Dermis microvascular lymphatic vessel endothelial cell (primary cell): ENCODE measurements around the gene FRMD8. TPM values are rescaled to one million over a fixed set of nuclear protein-coding genes. Genes with fewer than 3 reads are reported as not detected.
A peak's percentile ranks its signal among the peaks of the same experiment; 100 is the strongest.
"Not testable (repeated sequence)": the region's sequence is repeated elsewhere in the genome, so short reads cannot be mapped to it uniquely, and the experiment has no call there.

Experiments
- DNase-seq, 2 donors: peaks; one replicate each; pipeline versions ENCODE4 v3.0.0 to v3.0.0-alpha.2; 2010; ENCODE audit warnings: low read depth in 2 of 2
- total RNA-seq: library from RNA; depleted of rRNA; stranded (reverse); fragments of >200 nt; gene quantifications from 2 replicates; pipeline ENCODE4 v1.2.1, GENCODE V29; 2014

Gene FRMD8
- total RNA-seq, 1 donor from 2014 or later, result 85.1 TPM

GRCh38 chr11:65452259-65452658 lies 65.8 kb downstream of the FRMD8 start:
- not testable (repeated sequence) for DNase-seq

DNA sequence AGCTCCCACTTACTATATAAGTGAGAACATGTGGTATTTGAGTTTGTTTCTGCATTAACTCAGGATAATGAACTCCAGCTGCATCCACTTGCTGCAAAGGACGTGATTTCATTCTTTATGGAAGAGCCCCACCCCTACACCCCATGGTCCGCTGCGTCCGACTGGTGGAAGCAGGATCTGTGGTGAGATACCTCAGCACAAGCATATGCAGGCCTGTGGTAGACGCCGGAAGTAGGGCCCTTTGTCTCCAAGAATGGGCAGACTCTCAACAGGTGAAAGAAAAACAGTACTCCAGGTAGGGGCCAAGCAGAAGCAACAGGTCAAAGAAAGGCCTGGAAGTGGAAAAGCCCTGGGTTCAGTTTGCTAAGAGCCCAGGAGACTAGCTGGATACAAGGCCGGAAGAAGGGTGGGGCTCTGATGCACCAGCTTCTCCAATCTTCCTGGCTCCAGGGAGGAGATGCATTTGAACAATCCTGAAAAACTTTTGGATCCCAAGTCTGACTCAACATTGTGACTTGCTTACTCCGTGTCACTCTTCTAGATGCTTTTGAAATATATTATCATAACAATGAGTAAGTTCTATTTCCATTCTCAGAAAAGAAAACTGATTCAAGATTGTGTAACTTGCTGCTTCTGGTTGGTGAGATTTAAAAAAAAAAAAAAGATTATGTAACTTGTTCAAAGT lies 66.5 kb downstream of the FRMD8 start:
- peak in 1 of 2 donors; percentile 40 for DNase-seq

DNA sequence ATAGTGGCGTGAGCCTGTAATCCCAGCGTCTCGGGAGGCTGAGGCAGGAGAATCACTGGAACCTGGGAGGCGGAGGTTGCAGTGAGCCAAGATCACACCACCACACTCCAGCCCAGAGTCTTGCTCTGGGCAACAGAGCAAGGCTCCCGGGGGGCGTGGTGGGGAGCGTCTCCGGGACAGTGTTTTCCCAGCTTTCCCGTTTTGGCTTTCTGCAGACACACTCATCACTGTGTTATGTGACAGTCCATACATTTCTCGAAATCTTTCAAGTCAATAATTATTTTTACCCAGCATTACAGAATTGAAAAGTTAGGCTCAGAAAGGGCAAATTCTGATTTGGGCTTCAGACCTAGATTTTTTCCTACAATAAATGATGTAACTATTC lies 67.9 kb downstream of the FRMD8 start:
- DNase-seq, result no peak

GRCh38 chr11:65454696-65455456 lies 68.4 kb downstream of the FRMD8 start:
- peak in 1 of 2 donors; percentile 89 for DNase-seq

- DNase-seq, result no peak
Measured at GRCh38 chr11:65456418-65456817, 70.0 kb downstream of the FRMD8 start.

DNA sequence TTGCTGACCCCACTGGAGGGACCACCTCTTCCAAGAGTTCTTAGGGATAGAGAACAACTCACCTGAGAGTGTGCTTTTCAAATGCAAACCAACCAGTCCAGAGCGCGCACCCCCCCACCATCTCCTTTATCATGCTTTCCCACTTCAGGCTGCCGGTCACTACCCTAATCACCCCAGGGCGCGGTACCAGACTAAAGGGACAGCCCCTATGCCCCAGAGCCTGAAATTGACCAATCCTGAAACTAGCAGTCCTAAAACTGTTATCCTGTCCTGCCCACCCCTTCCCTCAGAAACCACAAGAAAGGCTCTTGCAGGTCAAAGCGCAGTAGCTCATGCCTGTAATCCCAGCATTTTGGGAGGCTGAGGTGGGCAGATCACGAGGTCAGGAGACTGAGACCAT lies 73.1 kb downstream of the FRMD8 start:
- DNase-seq, result no peak

Other genes with a start within 250 kb of the FRMD8 start
- gene SPDYC, start 216.4 kb upstream of the FRMD8 start, total RNA-seq, result not detected in 2 replicates
- gene CAPN1, start 204.7 kb upstream of the FRMD8 start, total RNA-seq, result 81.3 and 88.1 TPM in 2 replicates
- 4.7 and 5.7 TPM in 2 replicates for gene POLA2, start 124.7 kb upstream of the FRMD8 start, total RNA-seq
- gene CDC42EP2, start 71.8 kb upstream of the FRMD8 start, total RNA-seq, result 6.4 and 7.8 TPM in 2 replicates
- gene DPF2, start 52.8 kb upstream of the FRMD8 start, total RNA-seq, result 18.5 and 32.1 TPM in 2 replicates
- under 0.01 and 0.26 TPM in 2 replicates for gene TIGD3, start 31.9 kb upstream of the FRMD8 start, total RNA-seq
- gene SLC25A45, start 4.0 kb upstream of the FRMD8 start, total RNA-seq, result 1.6 and 1.7 TPM in 2 replicates
- 23.7 and 88.5 TPM in 2 replicates for gene NEAT1, start 36.2 kb downstream of the FRMD8 start, total RNA-seq
- gene MALAT1, start 112.4 kb downstream of the FRMD8 start, total RNA-seq, result 1,844 and 2,565 TPM in 2 replicates
- gene SCYL1, start 138.4 kb downstream of the FRMD8 start, total RNA-seq, result 41.8 and 55.9 TPM in 2 replicates
- 13.1 and 41.7 TPM in 2 replicates for gene LTBP3, start 171.7 kb downstream of the FRMD8 start, total RNA-seq
- gene ZNRD2, start 183.8 kb downstream of the FRMD8 start, total RNA-seq, result 37.6 and 37.7 TPM in 2 replicates
- 12.2 and 23.8 TPM in 2 replicates for gene FAM89B, start 185.9 kb downstream of the FRMD8 start, total RNA-seq
- gene EHBP1L1, start 189.4 kb downstream of the FRMD8 start, total RNA-seq, result 2.5 and 4.7 TPM in 2 replicates
- under 0.01 and 0.13 TPM in 2 replicates for gene KCNK7, start 209.2 kb downstream of the FRMD8 start, total RNA-seq
- 57.1 and 78.8 TPM in 2 replicates for gene MAP3K11, start 227.6 kb downstream of the FRMD8 start, total RNA-seq
- 10.4 and 17.6 TPM in 2 replicates for gene PCNX3, start 229.1 kb downstream of the FRMD8 start, total RNA-seq